B cell (primary cell): ENCODE data around the gene CPD.

Source experiments
- CTCF ChIP-seq: fragments of 200-600 bp; IDR thresholded peaks from one replicate; pipeline ENCODE4 v1.8.0; 2022; ENCODE audit warnings: antibody characterized with exemption, mild to moderate bottlenecking
- EZH2 ChIP-seq: IDR thresholded peaks from 2 replicates; pipeline ENCODE4 v1.6.1; 2012; ENCODE audit warnings: borderline replicate concordance, low read depth, mild to moderate bottlenecking, moderate library complexity, low read length; ENCODE audit not compliant: insufficient read depth, poor library complexity, severe bottlenecking

- no peak for TF ChIP-seq CTCF
- TF ChIP-seq EZH2 = no peak
These were observed 22.4 kb downstream of the CPD start for GRCh38 chr17:30401097-30401496.
